HEK293 (cell line): ENCODE measurements around the gene CHMP6.

ENCODE experiments used
- ZBTB1 ChIP-seq: fragments of 450-650 bp; formaldehyde crosslinking; IDR thresholded peaks from 2 replicates; pipeline ENCODE4 v1.5.1; 2016; ENCODE audit warnings: missing biosample characterization, missing genetic modification characterization
- ZNF10 ChIP-seq: fragments of 450-650 bp; formaldehyde crosslinking; IDR thresholded peaks from 2 replicates; pipeline ENCODE4 v1.5.1; 2017; ENCODE audit warnings: missing biosample characterization, missing genetic modification characterization
- ZNF341 ChIP-seq: fragments of 450-650 bp; formaldehyde crosslinking; IDR thresholded peaks from 2 replicates; pipeline ENCODE4; 2016; ENCODE audit warnings: low read depth, missing biosample characterization, missing genetic modification characterization
- TF ChIP-seq, protein P1 (sequence below): fragments of 450-650 bp; formaldehyde crosslinking; IDR thresholded peaks from 2 replicates; pipeline ENCODE4 v1.5.1; 2016; ENCODE audit warnings: missing biosample characterization, missing genetic modification characterization

DNA sequence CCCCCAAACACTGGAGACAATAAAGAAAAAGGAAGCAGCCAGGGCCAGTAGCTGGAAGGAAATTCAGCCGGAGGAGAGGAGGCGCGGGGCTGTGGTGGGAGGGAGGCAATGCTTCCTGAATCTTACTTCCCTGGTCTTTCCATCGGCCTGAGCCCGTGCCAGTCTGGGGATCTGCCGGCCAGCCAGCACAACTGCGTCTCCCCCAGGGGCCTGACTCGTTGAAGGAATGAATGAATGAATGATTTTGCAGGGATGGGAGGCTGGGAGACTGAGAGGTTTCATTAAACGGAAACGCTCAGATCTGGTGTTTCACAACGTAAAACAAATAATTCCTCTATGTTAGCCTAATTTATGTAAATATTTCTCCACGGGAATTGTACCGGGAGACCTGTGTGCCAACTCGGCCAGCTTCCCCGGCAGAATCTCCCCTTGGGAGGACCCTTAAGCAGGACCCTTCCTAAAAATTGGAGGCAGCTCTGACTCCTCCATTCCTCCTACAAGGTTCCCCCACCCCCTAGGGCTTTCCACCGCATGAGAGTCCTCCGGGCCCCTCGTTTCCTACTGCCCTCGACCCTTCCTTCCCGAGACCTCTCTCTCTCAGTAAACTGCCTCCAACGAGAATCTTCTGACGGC lies 42.0 kb downstream of the CHMP6 start:
- TF ChIP-seq ZBTB1 (tag by site-specific recombination), result no peak
- TF ChIP-seq ZNF10 (tag by site-specific recombination), result no peak
- TF ChIP-seq, protein P1, sequence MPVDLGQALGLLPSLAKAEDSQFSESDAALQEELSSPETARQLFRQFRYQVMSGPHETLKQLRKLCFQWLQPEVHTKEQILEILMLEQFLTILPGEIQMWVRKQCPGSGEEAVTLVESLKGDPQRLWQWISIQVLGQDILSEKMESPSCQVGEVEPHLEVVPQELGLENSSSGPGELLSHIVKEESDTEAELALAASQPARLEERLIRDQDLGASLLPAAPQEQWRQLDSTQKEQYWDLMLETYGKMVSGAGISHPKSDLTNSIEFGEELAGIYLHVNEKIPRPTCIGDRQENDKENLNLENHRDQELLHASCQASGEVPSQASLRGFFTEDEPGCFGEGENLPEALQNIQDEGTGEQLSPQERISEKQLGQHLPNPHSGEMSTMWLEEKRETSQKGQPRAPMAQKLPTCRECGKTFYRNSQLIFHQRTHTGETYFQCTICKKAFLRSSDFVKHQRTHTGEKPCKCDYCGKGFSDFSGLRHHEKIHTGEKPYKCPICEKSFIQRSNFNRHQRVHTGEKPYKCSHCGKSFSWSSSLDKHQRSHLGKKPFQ (tag by site-specific recombination), result no peak
- TF ChIP-seq ZNF341 (tag by site-specific recombination), result no peak
